Measurements from ENCODE around the gene SFMBT1.

DNA sequence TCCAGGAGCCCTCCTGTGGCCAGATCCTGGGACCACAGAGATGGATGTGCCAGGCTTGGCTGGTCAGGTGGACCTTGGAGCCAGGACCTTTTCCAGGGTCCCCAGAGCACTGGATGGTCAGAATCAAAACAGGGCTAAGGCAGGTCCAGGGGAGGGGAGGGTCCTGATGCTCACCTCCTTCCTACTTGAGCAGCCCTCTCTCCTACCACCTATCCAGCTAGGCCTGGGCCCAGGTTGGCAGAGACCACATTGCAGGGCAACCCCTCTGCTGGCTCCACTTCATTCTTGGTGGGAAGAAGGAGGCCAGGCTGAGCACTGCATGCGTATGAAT lies 28.5 kb upstream of the SFMBT1 start:
- TF ChIP-seq POLR2A (IDR thresholded peaks at IDR 0.05; ENCODE audit: control extremely low read depth in 1 of 2, low read depth in 2 of 2, low read length in 2 of 2) (no peak), EZH2 (IDR thresholded peaks at IDR 0.05; ENCODE audit: low read depth, low read length, severe bottlenecking) (no peak), PHF8 (conservative IDR thresholded peaks at IDR 0.05; ENCODE audit: low read depth, low read length) (no peak), CTCF (IDR thresholded peaks at IDR 0.05; ENCODE audit: control extremely low read depth in 1 of 3, insufficient read depth in 1 of 3, low read depth in 1 of 3, low read length in 3 of 3) (no peak), TAF1 (IDR thresholded peaks at IDR 0.05; ENCODE audit: low read depth, low read length) (no peak), ATF3 (IDR thresholded peaks at IDR 0.05; ENCODE audit: insufficient read depth, low read depth, low read length) (no peak), RAD21 (IDR thresholded peaks at IDR 0.05 in 1 of 2, conservative IDR thresholded peaks at IDR 0.05 in 1 of 2; ENCODE audit: low read depth in 2 of 2, low read length in 2 of 2) (no peak), NRF1 (IDR thresholded peaks at IDR 0.05; ENCODE audit: low read depth, low read length) (no peak)
